Stimulated activated CD8-positive, alpha-beta memory T cell treated with anti-CD3 and anti-CD28 coated beads, Interleukin-7, amount 100 ng/mL, for 1 hour (primary cell): ENCODE data around the gene PARD3B.
"Not testable (repeated sequence)": the region's sequence is repeated elsewhere in the genome, so short reads cannot be mapped to it uniquely, and the experiment has no call there.

Experiments used
- DNase-seq, 2 donors: peaks; one replicate each; pipeline ENCODE4 v3.0.0-alpha.2; 2020; ENCODE audit warnings: low read depth in 2 of 2

PARD3B gene

GRCh38 chr2:205188239-205189138, 643.2 kb downstream of the PARD3B start:
- DNase-seq: no peak

DNA sequence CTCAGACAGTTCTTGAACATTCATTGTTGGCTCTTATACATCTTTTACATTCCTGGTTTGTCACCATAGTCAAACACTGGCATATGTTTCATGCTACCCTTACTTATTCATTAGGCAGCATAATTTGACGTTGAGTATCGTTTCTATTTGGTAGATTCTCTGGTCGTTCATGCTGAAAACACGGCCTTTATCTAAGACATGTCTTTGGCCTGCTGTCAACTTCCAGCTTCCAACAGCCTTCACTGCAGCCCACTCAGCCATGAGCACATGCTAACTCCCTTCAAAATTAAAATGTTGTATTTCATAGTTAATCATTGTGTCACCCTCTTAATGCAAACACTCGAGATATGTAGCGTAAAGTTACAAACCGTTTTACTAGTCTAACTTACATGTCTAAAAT, 644.0 kb downstream of the PARD3B start:
- DNase-seq: no peak

- DNase-seq: no peak
Measured at GRCh38 chr2:205190528-205190927, 645.3 kb downstream of the PARD3B start.

- no peak for DNase-seq
Measured at GRCh38 chr2:205193125-205193835, 648.0 kb downstream of the PARD3B start.

GRCh38 chr2:205193836-205194228, 648.6 kb downstream of the PARD3B start:
- no peak for DNase-seq

DNA sequence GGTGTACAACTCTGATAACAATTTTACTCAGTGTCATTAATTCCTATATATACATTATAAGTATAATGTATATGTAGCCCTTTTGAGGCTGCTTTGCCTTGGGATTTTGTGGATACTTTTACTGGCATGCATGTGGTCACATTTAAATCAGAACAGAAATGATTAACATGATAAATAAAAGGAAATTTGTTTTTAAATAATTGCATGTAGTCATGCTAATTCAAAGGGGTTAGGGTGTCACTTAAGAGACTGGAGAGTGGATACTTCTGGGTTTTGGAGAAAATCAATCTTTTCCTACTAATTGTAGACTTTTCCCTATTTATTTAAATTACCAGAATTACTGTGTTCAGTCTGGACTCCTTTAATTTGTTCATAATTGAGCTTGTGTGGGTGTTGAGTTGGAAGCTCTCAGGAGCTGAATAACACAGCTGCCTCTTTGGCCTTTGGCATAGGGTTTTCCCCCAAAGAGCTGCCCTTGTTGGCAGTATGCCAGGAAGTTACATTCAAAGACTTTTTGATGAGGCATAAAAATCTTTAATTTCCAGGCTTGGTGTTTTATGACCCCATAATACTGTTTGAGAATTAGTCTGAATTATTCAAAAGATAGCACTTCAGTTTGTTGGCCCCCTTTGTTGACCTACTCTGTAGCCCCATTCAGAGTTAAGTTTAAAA, 652.3 kb downstream of the PARD3B start:
- no peak for DNase-seq

GRCh38 chr2:205198140-205198525, 652.9 kb downstream of the PARD3B start:
- no peak for DNase-seq

DNA sequence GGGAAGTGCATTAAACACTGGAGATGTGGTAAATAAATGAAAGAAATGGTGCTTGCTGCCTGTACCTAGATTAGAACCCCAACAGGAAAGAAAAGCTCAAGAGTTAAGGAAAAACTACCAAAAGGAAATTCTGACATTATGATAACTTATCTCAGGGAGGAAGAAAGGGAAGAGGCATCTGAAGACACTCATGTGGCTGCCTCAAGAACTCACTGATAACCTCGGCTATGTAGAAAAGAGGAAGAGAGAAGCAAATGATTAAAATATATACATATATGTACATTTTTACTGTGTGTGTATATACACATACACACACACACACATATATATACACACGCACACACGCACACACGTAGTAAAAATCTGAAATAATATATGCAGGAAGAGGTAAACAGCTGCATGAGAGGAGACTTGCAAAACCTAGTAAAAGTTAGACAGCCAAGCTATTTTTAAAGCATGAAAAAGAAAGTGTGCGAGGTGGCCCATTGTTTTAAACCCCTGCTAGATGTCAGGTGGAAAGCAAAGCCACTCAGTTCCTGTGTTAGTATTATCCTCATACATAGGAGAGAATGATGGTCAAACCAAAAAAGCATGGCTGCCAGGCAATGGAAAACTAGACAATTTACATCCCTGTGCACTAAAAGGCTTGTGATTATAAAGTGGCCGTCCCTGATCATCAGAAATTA, 654.0 kb downstream of the PARD3B start:
- no peak for DNase-seq

DNA sequence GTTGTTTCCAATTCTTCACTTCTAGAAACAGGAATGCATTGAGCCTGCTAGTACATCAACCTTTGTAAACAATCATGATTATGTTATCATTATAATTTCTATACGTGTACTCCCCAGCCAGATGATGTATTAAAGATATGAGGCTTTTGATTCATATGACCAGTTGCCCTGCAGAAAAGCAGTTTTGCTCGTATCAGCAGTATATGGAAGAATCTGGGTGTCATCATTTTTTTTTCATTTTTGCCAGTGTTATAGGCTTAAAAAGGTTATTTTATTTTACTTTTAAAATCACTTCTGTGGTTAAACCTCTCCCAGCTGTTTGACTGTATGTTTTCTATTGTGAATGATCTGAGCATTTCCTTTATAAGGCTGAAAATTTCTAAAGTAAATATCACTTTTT, 665.2 kb downstream of the PARD3B start:
- no peak for DNase-seq

DNA sequence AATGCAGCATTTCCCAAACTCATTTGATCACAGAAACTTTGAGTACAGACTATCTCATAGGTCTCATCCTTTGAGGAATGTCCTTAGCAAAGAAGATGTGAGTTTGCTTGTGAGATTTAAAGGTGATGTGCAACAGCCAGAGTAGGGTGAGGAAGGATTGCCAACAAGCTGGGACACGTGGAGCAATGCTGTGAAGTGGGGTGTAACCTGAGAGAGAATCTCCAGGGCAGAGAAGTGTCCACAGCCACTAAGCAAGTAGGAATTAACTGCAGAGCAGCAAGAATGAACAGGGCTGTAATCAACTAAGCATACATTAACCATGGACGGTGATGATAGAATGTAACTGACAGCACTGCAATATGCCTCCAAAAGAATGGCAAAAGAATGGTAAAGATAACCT, 667.1 kb downstream of the PARD3B start:
- DNase-seq: no peak

GRCh38 chr2:205216092-205216491, 670.8 kb downstream of the PARD3B start:
- DNase-seq: no peak

DNA sequence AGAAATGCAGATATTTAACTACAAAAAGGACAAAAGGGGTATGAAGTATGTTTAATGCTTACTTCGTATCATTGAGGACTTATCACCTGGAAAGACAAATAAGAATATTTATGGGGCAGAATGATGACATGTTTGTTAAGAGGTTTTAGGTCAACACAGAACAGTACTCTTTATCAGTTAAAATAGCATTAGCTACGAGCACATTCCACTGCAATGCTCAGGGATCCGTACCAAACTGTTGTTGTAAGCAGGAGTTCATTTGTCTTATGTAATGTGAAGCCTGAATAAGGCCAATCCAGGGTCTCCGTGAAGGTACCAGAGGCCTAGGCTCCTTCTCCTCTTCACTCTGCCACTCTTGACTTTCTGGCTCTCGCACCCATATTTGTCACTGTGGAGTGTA, 671.3 kb downstream of the PARD3B start:
- no peak for DNase-seq

DNA sequence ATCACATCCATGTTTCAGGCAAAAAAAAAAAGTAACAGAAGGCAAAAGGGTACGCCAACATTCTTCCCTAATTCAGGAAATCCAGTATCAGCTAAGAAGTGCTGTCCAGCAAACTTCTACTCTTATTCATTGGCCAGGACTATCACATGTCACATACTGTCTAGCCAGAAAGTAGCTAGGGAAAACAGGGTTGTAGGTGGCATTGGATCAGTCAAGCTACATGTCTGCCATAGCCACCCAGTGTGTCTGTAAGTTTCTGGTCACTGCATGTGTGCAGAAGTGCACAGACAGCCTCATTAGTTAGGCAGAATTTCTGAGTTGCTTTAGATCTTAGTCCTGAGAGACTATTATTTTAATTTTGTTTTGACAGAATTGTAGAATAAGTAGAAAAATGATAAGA, 671.7 kb downstream of the PARD3B start:
- DNase-seq: no peak

- DNase-seq: no peak
Measured at GRCh38 chr2:205218056-205218455, 672.8 kb downstream of the PARD3B start.

- not testable (repeated sequence) for DNase-seq
Measured at GRCh38 chr2:205218816-205219215, 673.5 kb downstream of the PARD3B start.

- no peak for DNase-seq
Measured at GRCh38 chr2:205220559-205220958, 675.3 kb downstream of the PARD3B start.

DNA sequence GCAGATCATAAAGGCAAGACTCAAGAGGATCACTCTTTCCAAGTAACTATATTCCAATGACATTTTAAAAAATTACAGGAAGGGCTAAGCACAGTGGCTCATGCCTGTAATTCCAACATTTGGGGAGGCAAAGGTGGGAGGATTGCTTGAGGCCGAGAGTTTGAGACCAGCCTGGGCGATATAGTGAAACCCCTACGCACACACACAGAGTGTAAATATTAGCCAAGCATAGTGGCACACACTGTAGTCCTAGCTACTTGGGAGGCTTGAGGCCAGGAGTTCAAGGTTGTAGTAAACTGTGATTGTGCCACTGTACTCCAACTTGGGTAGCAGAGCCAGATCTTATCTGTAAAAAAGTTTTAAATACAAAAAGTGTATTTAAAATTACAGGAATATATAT, 686.8 kb downstream of the PARD3B start:
- no peak for DNase-seq

GRCh38 chr2:205235434-205235833, 690.2 kb downstream of the PARD3B start:
- no peak for DNase-seq

DNA sequence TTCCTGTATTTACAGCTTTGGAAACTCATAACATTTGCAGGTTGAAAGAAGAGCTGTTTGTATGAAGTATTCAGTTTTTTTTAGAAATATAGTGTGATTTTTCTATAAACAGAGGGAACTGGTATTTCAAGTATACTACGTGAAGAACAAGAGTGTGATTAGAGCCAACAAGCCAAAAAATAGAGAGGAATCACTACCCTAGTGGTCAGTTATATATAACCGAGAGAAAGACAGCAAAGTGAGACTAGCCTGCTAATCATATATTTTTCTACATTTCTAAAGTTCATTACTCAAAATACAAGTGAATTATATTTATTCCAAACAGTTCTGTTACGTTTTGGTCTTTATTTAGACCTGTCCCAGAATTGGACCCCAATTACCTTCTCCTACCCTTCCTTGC, 692.2 kb downstream of the PARD3B start:
- DNase-seq: no peak

DNA sequence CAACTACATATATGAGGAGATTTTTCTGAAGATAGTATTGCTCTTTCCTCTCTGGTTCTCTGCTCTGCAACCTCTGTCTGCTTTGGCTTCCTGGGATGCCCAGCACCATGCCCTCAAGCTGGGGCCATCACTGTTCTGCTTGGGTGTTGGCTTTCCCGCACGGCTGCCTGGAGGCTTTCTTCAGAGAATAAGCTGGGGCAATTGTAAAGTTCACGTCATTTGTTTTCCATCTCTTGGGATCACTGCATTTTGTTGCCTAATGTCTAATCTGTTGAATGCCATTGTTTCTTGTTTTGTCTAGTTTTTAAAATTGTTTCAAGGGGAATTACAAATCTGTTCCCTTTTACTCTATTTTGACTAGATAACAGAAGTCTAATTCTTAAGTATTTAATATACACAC, 699.7 kb downstream of the PARD3B start:
- DNase-seq: no peak

- no peak for DNase-seq
Measured at GRCh38 chr2:205245652-205246051, 700.4 kb downstream of the PARD3B start.

DNA sequence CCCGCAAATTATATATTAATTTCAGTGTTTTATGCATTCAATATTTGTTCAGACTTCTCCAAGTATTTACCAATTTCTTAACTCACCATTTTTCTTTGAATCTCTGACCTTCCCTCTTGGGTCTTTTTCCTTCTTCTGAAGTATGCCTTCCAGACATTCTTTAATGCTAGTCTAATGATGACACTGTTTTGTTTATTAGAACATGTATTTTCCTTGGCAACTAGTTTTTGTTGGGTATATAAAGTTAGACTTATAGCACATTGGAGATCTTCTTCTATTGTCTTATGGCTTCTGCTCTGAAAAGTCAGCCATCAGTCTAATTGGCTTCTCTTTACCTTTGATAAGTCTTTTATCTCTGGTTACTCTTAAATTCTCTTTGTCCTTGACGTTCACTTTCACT, 713.8 kb downstream of the PARD3B start:
- DNase-seq: no peak
